ENCODE measurements around the gene MLYCD. TPM values are rescaled to one million over a fixed set of nuclear protein-coding genes. Genes with fewer than 3 reads are reported as not detected.

Gene MLYCD
- total and polyA plus RNA-seq, 2 donors from 2014 or later = 8.8 to 9.1 TPM

DNA sequence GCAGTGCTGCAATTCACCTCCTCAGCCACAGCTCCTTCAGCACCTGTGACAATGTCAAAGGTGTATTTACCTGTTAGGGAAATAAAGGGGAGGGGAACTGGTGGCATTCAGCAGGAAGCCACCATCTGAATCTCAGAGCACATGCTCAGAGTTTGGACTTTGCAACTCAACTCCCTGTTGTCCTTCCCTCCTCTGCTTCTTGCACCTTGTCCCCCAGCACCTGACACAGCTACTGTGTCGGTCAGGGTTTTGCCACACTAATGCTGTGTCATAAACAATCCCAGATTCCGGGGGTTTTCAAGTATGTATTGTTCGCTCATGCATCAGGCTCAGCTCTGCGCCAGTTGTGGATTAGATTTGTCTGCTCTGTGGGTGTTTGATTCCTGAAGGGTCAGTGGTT, 47.4 kb upstream of the MLYCD start:
- Histone ChIP-seq H3K27me3 (ENCODE audit: control insufficient read depth, insufficient read depth, low read length) (no peaks in the 10 kb centered on the region), H3K36me3 (ENCODE audit: control insufficient read depth in 2 of 3, insufficient read depth in 3 of 3, low read length in 3 of 3) (no peaks in the 10 kb centered on the region), H3K27ac (ENCODE audit: low read depth in 2 of 2, low read length in 2 of 2) (no peak overlapping the region), H3K9me3 (ENCODE audit: control insufficient read depth in 2 of 3, insufficient read depth in 1 of 3, low read length in 3 of 3) (no peaks in the 10 kb centered on the region), H3K4me3 (ENCODE audit: low read length in 3 of 3) (no peak overlapping the region), H3K9ac (ENCODE audit: low read length in 3 of 3) (no peak overlapping the region), H3K4me1 (ENCODE audit: control insufficient read depth in 2 of 3, insufficient read depth in 2 of 3, low read depth in 1 of 3, low read length in 3 of 3) (no peaks in the 10 kb centered on the region)
- no peak for FAIRE-seq
- peak in 1 of 5 donors; percentile 7 for DNase-seq
- TF ChIP-seq, protein P1, sequence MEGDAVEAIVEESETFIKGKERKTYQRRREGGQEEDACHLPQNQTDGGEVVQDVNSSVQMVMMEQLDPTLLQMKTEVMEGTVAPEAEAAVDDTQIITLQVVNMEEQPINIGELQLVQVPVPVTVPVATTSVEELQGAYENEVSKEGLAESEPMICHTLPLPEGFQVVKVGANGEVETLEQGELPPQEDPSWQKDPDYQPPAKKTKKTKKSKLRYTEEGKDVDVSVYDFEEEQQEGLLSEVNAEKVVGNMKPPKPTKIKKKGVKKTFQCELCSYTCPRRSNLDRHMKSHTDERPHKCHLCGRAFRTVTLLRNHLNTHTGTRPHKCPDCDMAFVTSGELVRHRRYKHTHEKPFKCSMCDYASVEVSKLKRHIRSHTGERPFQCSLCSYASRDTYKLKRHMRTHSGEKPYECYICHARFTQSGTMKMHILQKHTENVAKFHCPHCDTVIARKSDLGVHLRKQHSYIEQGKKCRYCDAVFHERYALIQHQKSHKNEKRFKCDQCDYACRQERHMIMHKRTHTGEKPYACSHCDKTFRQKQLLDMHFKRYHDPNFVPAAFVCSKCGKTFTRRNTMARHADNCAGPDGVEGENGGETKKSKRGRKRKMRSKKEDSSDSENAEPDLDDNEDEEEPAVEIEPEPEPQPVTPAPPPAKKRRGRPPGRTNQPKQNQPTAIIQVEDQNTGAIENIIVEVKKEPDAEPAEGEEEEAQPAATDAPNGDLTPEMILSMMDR (IDR thresholded peaks at IDR 0.05; ENCODE audit: borderline replicate concordance, extremely low read depth, insufficient read depth) = no peak
- intact Hi-C loops (cut with DNase I) = no loop called here

GRCh38 chr16:83852774-83853173, 46.1 kb upstream of the MLYCD start:
- DNase-seq (no peak), FAIRE-seq (no peak)
- Histone ChIP-seq H3K9ac (ENCODE audit: low read length in 3 of 3) (no peak overlapping the region), H3K4me1 (ENCODE audit: control insufficient read depth in 2 of 3, insufficient read depth in 2 of 3, low read depth in 1 of 3, low read length in 3 of 3) (no peaks in the 10 kb centered on the region), H3K27me3 (ENCODE audit: control insufficient read depth, insufficient read depth, low read length) (no peaks in the 10 kb centered on the region), H3K36me3 (ENCODE audit: control insufficient read depth in 2 of 3, insufficient read depth in 3 of 3, low read length in 3 of 3) (no peaks in the 10 kb centered on the region), H3K27ac (ENCODE audit: low read depth in 2 of 2, low read length in 2 of 2) (no peak overlapping the region), H3K4me3 (ENCODE audit: low read length in 3 of 3) (no peak overlapping the region), H3K9me3 (ENCODE audit: control insufficient read depth in 2 of 3, insufficient read depth in 1 of 3, low read length in 3 of 3) (no peaks in the 10 kb centered on the region)
- intact Hi-C loops (cut with DNase I) = no loop called here
- TF ChIP-seq, protein P1 (IDR thresholded peaks at IDR 0.05; ENCODE audit: borderline replicate concordance, extremely low read depth, insufficient read depth) = no peak

DNA sequence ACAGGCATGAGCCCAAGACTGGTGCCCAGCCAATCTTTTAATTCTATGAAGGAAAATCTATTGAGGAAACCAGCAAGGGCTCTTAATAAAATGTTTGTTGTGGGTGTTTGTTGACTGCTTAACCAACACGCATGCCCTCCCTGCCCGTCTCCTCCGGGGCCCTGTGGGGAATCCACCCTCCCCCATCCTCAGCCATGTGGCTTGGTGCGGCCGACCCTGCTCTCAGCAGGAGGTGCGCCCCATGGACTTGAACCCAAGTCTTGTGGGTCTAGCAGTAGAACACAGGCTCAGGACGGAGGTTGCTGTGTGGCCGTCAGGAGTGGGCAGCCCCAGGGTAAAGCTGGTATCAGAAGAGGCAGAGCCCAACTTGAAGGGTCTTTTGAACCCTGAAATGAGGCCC, 45.1 kb upstream of the MLYCD start:
- Histone ChIP-seq H3K9me3 (ENCODE audit: control insufficient read depth in 2 of 3, insufficient read depth in 1 of 3, low read length in 3 of 3) (no peaks in the 10 kb centered on the region), H3K4me3 (ENCODE audit: low read length in 3 of 3) (no peak overlapping the region), H3K9ac (ENCODE audit: low read length in 3 of 3) (no peak overlapping the region), H3K4me1 (ENCODE audit: control insufficient read depth in 2 of 3, insufficient read depth in 2 of 3, low read depth in 1 of 3, low read length in 3 of 3) (no peaks in the 10 kb centered on the region), H3K27ac (ENCODE audit: low read depth in 2 of 2, low read length in 2 of 2) (no peak overlapping the region), H3K36me3 (ENCODE audit: control insufficient read depth in 2 of 3, insufficient read depth in 3 of 3, low read length in 3 of 3) (no peaks in the 10 kb centered on the region), H3K27me3 (ENCODE audit: control insufficient read depth, insufficient read depth, low read length) (no peaks in the 10 kb centered on the region)
- FAIRE-seq (no peak), DNase-seq (no peak)
- TF ChIP-seq, protein P1 (IDR thresholded peaks at IDR 0.05; ENCODE audit: borderline replicate concordance, extremely low read depth, insufficient read depth) = no peak
- intact Hi-C loops (cut with DNase I) = no loop called here

GRCh38 chr16:83854420-83854819, 44.5 kb upstream of the MLYCD start:
- DNase-seq (no peak), FAIRE-seq (no peak)
- H3K36me3 ChIP-seq (ENCODE audit: control insufficient read depth in 2 of 3, insufficient read depth in 3 of 3, low read length in 3 of 3) = no peaks in the 10 kb centered on the region
- intact Hi-C loops (cut with DNase I) = no loop called here
- H3K9ac ChIP-seq (ENCODE audit: low read length in 3 of 3) = no peak overlapping the region
- H3K27me3 ChIP-seq (ENCODE audit: control insufficient read depth, insufficient read depth, low read length) = no peaks in the 10 kb centered on the region
- H3K9me3 ChIP-seq (ENCODE audit: control insufficient read depth in 2 of 3, insufficient read depth in 1 of 3, low read length in 3 of 3) = no peaks in the 10 kb centered on the region
- TF ChIP-seq, protein P1 (IDR thresholded peaks at IDR 0.05; ENCODE audit: borderline replicate concordance, extremely low read depth, insufficient read depth) = no peak
- no peak overlapping the region for H3K27ac ChIP-seq (ENCODE audit: low read depth in 2 of 2, low read length in 2 of 2)
- no peak overlapping the region for H3K4me3 ChIP-seq (ENCODE audit: low read length in 3 of 3)
- H3K4me1 ChIP-seq (ENCODE audit: control insufficient read depth in 2 of 3, insufficient read depth in 2 of 3, low read depth in 1 of 3, low read length in 3 of 3) = no peaks in the 10 kb centered on the region

Data from kidney (tissue), 14 donors.